Measurements from ENCODE around the gene LAG3. TPM values are rescaled to one million over a fixed set of nuclear protein-coding genes. Genes with fewer than 3 reads are reported as not detected.

Gene LAG3
- total and polyA plus RNA-seq, 2 experiments from 2014 or later = 3.7 to 4.7 TPM

DNA sequence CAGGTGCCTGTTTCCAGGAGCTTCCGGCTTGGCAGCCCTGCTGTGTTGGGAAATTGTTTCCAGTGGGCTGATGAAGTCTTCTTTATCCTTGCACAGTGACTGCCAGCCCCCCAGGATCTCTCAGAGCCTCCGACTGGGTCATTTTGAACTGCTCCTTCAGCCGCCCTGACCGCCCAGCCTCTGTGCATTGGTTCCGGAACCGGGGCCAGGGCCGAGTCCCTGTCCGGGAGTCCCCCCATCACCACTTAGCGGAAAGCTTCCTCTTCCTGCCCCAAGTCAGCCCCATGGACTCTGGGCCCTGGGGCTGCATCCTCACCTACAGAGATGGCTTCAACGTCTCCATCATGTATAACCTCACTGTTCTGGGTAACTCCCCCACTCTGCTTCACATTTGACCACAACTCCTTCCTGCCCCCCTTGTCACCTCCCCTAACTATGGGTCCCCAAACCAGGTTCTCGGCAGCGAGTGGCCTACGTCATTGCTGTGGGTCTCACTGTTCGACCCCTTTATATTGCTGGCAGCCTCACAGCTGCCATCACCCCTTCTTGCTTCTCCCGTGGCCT lies 2.3 kb downstream of the LAG3 start (continued):
- TF ChIP-seq ZNF462 (CRISPR knock-in tag; IDR thresholded peaks at IDR 0.05) = no peak
- no peak for TF ChIP-seq CREB1 (CRISPR knock-in tag; IDR thresholded peaks at IDR 0.05; ENCODE audit: low read depth)
- no peak for TF ChIP-seq NANOG (IDR thresholded peaks at IDR 0.05; ENCODE audit: borderline replicate concordance)

DNA sequence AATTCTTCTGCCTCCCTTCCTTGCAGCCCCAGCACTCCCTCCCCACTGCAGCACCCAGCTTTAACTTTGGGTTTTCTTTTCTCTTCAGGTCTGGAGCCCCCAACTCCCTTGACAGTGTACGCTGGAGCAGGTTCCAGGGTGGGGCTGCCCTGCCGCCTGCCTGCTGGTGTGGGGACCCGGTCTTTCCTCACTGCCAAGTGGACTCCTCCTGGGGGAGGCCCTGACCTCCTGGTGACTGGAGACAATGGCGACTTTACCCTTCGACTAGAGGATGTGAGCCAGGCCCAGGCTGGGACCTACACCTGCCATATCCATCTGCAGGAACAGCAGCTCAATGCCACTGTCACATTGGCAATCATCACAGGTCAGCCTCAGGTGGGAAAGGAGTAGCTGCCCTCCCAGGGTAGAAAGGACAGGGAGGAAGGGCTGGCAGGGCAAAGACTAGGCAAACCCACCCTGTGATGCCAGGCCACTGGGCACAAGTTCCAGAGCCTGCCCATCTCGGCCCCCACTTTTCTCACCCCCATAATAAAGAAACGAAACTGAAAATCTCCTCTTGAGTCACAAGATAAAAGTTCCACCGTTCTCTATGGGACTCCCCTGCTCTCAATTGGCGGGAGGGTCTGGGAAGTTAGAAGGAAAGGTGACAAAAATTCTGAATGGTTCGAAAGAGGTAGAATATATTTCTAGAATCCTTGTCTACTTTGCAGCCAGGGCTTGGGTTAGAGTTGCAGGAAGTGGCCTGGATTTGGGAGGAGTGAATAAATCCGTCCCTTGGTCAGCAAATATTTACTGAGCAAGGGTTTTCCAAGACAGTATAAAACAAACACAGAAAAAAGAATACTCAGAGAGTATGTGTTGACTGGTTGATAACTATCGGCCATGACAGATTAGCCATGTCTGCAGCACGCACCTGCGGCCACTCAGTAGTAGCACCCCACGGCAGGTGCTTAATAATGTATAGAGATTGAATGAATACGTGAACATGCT lies 3.2 kb downstream of the LAG3 start:
- Histone ChIP-seq H3F3A (replicated peaks; ENCODE audit: low read depth) (peaks cover 20% of the 10 kb centered on the region; the same call in 1 of the 2 replicates), H4K20me1 (replicated peaks; ENCODE audit: insufficient read depth) (peaks cover 3% of the 10 kb centered on the region; the same call in 1 of the 2 replicates), H3K79me2 (replicated peaks; ENCODE audit: insufficient read depth) (no peaks in the 10 kb centered on the region), H3K4me2 (no peak overlapping the region), H2AFZ (no peak overlapping the region), H3K4me1 (ENCODE audit: insufficient read depth) (peaks cover 28% of the 10 kb centered on the region), H3K27me3 (ENCODE audit: insufficient read depth) (peaks cover 72% of the 10 kb centered on the region), H3K4me3 (no peak overlapping the region), H3K36me3 (ENCODE audit: insufficient read depth) (no peaks in the 10 kb centered on the region), H3K9me2 (ENCODE audit: insufficient read depth) (no peaks in the 10 kb centered on the region), H3K27ac (ENCODE audit: low read depth) (no peak overlapping the region)
- H3K27me3 Mint-ChIP-seq (ENCODE audit: insufficient read depth, low read depth, poor library complexity) = peaks cover 61% of the 10 kb centered on the region
- peak overlapping the region; percentile 54; the same call in 2 of the 3 replicates for H3K4me3 Mint-ChIP-seq
- no peaks in the 10 kb centered on the region; the same call in 2 of the 3 replicates for H3K9me3 Mint-ChIP-seq
- ATAC-seq (no peak), DNase-seq (ENCODE audit: low spot score) (no peak)
- H3K36me3 Mint-ChIP-seq (ENCODE audit: low read depth) = peaks cover 17% of the 10 kb centered on the region
- peaks cover 64% of the 10 kb centered on the region for H3K4me1 Mint-ChIP-seq
- H3K27ac Mint-ChIP-seq = no peak overlapping the region
- TF ChIP-seq NANOG (IDR thresholded peaks at IDR 0.05; ENCODE audit: borderline replicate concordance) (no peak), EZH2phosphoT487 (IDR thresholded peaks at IDR 0.05; ENCODE audit: unreplicated experiment) (no peak), ZNF462 (CRISPR knock-in tag; IDR thresholded peaks at IDR 0.05) (no peak), STAT1 (IDR thresholded peaks at IDR 0.05; ENCODE audit: unreplicated experiment) (no peak), EZH2 (IDR thresholded peaks at IDR 0.05; ENCODE audit: low read depth, unreplicated experiment) (no peak)
